ENCODE measurements around the gene SCAF4. TPM values are rescaled to one million over a fixed set of nuclear protein-coding genes. Genes with fewer than 3 reads are reported as not detected.
"Not testable (repeated sequence)": the region's sequence is repeated elsewhere in the genome, so short reads cannot be mapped to it uniquely, and the experiment has no call there.

SCAF4 gene
- total and polyA plus RNA-seq, 12 donors = 5.6 to 22.3 (median 20.3) TPM

DNA sequence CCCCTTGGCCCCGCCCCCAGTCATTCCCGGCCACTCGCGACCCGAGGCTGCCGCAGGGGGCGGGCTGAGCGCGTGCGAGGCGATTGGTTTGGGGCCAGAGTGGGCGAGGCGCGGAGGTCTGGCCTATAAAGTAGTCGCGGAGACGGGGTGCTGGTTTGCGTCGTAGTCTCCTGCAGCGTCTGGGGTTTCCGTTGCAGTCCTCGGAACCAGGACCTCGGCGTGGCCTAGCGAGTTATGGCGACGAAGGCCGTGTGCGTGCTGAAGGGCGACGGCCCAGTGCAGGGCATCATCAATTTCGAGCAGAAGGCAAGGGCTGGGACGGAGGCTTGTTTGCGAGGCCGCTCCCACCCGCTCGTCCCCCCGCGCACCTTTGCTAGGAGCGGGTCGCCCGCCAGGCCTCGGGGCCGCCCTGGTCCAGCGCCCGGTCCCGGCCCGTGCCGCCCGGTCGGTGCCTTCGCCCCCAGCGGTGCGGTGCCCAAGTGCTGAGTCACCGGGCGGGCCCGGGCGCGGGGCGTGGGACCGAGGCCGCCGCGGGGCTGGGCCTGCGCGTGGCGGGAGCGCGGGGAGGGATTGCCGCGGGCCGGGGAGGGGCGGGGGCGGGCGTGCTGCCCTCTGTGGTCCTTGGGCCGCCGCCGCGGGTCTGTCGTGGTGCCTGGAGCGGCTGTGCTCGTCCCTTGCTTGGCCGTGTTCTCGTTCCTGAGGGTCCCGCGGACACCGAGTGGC lies 72.2 kb downstream of the SCAF4 start, which contains the start of gene SOD1:
TSS of gene SOD1 (plus strand) at position 158 of the 723 bp plus-strand sequence. CDS start at position 235, 77 bp downstream.
- DNase-seq = peak; percentile 96
- Histone ChIP-seq H3K4me1 (peaks cover 3 to 47% (median 29%) of the 10 kb centered on the region in 9 donors), H3K36me3 (peaks cover 0 to 27% (median 3%) of the 10 kb centered on the region in 9 donors), H3K27me3 (no peaks in the 10 kb centered on the region), H3K27ac (peak within 1 kb of the TSS; percentile 84 to 97 (median 90)), H3K4me3 (peak within 1 kb of the TSS; percentile 59 to 88 (median 83)), H3K9me3 (no peaks in the 10 kb centered on the region)
- TF ChIP-seq, protein P1, sequence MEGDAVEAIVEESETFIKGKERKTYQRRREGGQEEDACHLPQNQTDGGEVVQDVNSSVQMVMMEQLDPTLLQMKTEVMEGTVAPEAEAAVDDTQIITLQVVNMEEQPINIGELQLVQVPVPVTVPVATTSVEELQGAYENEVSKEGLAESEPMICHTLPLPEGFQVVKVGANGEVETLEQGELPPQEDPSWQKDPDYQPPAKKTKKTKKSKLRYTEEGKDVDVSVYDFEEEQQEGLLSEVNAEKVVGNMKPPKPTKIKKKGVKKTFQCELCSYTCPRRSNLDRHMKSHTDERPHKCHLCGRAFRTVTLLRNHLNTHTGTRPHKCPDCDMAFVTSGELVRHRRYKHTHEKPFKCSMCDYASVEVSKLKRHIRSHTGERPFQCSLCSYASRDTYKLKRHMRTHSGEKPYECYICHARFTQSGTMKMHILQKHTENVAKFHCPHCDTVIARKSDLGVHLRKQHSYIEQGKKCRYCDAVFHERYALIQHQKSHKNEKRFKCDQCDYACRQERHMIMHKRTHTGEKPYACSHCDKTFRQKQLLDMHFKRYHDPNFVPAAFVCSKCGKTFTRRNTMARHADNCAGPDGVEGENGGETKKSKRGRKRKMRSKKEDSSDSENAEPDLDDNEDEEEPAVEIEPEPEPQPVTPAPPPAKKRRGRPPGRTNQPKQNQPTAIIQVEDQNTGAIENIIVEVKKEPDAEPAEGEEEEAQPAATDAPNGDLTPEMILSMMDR (IDR thresholded peaks at IDR 0.05) = peak in 7 of 9 donors; percentile 13 to 50 (median 29)
- WGBS, 2 donors = 1 to 2% methylated on average over 86 to 87 of the region's 87 CpGs
- intact Hi-C loops (cut with DNase I) = loop anchor here in 1 of 10 donors (5.0 kb wide), 1 partner anchor 73 kb away; the partner anchor contains the start of gene SCAF4
- peak; percentile 96 to 99 (median 98) for ATAC-seq

DNA sequence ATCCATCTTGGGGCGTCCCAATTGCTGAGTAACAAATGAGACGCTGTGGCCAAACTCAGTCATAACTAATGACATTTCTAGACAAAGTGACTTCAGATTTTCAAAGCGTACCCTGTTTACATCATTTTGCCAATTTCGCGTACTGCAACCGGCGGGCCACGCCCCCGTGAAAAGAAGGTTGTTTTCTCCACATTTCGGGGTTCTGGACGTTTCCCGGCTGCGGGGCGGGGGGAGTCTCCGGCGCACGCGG lies 72.7 kb downstream of the SCAF4 start:
- H3K27ac ChIP-seq = peak overlapping the region; percentile 84 to 97 (median 90)
- intact Hi-C loops (cut with DNase I) = no loop called here
- no peaks in the 10 kb centered on the region for H3K27me3 ChIP-seq
- 2 to 3% methylated on average over 18 of the region's 18 CpGs for WGBS, 2 donors
- peaks cover 3 to 43% (median 27%) of the 10 kb centered on the region in 9 donors for H3K4me1 ChIP-seq
- peak overlapping the region; percentile 59 to 88 (median 83) for H3K4me3 ChIP-seq
- no peaks in the 10 kb centered on the region for H3K9me3 ChIP-seq
- TF ChIP-seq, protein P1 (IDR thresholded peaks at IDR 0.05) = no peak
- DNase-seq (no peak), ATAC-seq (peak; percentile 4 to 39 (median 24))
- H3K36me3 ChIP-seq = peaks cover 0 to 22% (median 3%) of the 10 kb centered on the region in 9 donors

DNA sequence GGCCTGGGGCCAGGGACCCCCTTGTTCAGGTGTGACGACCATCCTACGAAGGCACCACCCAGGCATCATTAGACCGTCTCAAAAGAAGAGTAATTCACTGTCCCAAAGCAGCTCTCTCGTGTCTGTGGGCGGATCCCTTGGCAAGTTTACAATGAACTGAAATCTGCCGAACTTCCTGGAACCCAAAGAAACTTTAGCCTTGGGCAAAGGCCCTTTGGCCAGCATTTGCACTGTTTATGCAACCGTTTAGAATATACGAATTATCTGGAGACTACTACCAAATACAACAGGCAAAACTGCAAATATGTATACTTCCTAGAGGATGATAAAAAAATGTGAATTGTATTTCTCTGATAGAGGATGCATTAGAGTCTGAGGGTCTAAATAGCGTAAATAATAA lies 73.9 kb downstream of the SCAF4 start:
- Histone ChIP-seq H3K4me3 (no peak overlapping the region), H3K9me3 (no peaks in the 10 kb centered on the region), H3K4me1 (peaks cover 3 to 33% (median 26%) of the 10 kb centered on the region in 9 donors), H3K27ac (no peak overlapping the region), H3K36me3 (peaks cover 0 to 13% (median 0%) of the 10 kb centered on the region in 9 donors), H3K27me3 (no peaks in the 10 kb centered on the region)
- TF ChIP-seq, protein P1 (IDR thresholded peaks at IDR 0.05) = no peak
- ATAC-seq (no peak), DNase-seq (no peak)
- intact Hi-C loops (cut with DNase I) = no loop called here
- WGBS, 2 donors = 79 to 80% methylated on average over 9 of the region's 9 CpGs

DNA sequence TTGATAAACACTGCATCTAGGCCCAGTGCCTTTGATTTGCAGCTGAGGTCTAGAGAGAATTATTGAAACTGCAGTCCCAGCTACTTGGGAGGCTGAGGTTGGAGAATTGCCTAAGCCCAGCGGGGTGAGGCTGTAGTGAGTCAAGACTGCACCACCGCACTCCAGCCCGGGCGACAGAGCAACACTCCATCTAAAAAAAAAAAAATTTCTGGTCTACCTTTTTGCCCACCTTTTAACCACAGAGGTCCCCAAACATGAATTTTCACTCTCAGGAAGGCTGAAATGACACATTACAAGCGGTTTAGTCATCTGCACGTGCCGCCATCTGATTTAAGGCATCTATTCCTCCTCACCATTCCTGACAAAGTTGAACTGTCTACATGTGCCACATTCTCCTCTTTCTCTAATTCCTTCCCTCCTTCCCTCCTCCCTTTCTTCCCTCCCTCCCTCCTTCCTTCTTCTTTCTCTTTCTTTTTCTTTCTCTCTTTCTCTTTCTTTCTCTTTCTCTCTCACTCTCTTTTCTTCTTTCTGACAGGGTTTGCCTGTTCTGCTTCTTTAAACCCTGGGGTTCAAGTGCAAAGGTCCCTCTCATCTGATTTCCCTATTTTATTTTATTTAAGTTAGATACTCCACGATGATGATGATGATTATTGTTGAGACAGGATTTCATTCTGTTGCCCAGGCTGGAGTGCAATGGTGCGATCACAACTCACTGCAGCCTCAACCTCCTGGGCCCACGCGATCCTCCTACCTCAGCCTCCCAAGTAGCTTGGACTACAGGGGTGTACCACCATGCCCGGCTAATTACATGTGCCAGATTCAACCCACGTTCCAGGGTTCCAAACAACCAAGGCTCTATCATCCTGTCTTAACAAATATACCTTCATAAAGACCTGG lies 75.5 kb downstream of the SCAF4 start:
- Histone ChIP-seq H3K27ac (no peak overlapping the region), H3K36me3 (peaks cover 0 to 3% (median 0%) of the 10 kb centered on the region in 9 donors), H3K27me3 (no peaks in the 10 kb centered on the region), H3K9me3 (no peaks in the 10 kb centered on the region), H3K4me1 (peaks cover 0 to 17% (median 11%) of the 10 kb centered on the region in 9 donors), H3K4me3 (no peak overlapping the region)
- TF ChIP-seq, protein P1 (IDR thresholded peaks at IDR 0.05) = no peak
- 93 to 96% methylated on average over 13 of the region's 13 CpGs for WGBS, 2 donors
- ATAC-seq (no peak), DNase-seq (no peak)
- intact Hi-C loops (cut with DNase I) = no loop called here

DNA sequence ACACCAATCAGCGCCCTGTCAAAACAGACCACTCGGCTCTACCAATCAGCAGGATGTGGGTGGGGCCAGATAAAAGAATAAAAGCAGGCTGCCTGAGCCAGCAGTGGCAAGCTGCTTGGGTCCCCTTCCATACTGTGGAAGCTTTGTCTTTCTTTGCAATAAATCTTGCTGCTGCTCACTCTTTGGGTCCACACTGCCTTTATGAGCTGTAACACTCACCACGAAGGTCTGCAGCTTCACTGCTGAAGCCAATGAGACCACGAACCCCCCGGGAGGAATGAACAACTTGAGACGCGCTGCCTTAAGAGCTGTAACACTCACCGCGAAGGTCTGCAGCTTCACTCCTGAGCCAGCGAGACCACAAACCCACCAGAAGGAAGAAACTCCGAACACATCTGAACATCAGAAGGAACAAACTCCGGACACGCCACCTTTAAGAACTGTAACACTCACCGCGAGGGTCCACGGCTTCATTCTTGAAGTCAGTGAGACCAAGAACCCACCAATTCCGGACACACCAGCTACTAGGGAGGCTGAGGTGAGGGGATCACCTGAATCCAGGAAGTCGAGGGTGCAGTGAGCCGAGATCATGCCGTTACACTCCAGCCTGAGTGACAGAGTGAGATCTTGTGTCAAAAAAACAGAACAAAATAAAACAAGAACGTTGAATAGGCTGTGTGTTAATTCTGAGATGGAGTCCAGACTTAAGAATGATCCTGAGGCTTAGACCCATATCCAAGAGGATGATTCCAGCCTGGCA lies 76.9 kb downstream of the SCAF4 start:
- H3K4me1 ChIP-seq = not testable (repeated sequence)

More for the DNA sequence above, 76.9 kb downstream of the SCAF4 start:
- ATAC-seq; H3K27ac ChIP-seq; H3K36me3 ChIP-seq; H3K4me3 ChIP-seq; H3K27me3 ChIP-seq; DNase-seq; intact Hi-C loops (cut with DNase I); H3K9me3 ChIP-seq: not testable (repeated sequence)
- WGBS, 2 donors = 83 to 86% methylated on average over 17 to 18 of the region's 21 CpGs

Measured in heart right ventricle (tissue), 16 donors.